HG03175 (cell line): ENCODE results near the gene S1PR5.

Experiments used
- ATAC-seq: cut with Tn5 transposase; IDR thresholded peaks from one replicate; pipeline ENCODE4 v1.9.1; 2021; ENCODE audit warnings: mild to moderate bottlenecking, moderate library complexity; ENCODE audit not compliant: unreplicated experiment

S1PR5 gene

GRCh38 chr19:10473192-10473591, 44.1 kb downstream of the S1PR5 start:
- no peak for ATAC-seq

- ATAC-seq, result no peak
Observed at GRCh38 chr19:10471909-10472308, 45.3 kb downstream of the S1PR5 start.

- no peak for ATAC-seq
Observed at GRCh38 chr19:10468133-10468532, 49.1 kb downstream of the S1PR5 start.

- ATAC-seq, result no peak
Observed at GRCh38 chr19:10467104-10467706, 50.0 kb downstream of the S1PR5 start.

GRCh38 chr19:10464456-10464855, 52.8 kb downstream of the S1PR5 start:
- ATAC-seq, result no peak
